Measurements from ENCODE around the gene CTAGE1. TPM values are rescaled to one million over a fixed set of nuclear protein-coding genes. Genes with fewer than 3 reads are reported as not detected.
"Not testable (repeated sequence)": the region's sequence is repeated elsewhere in the genome, so short reads cannot be mapped to it uniquely, and the experiment has no call there.

Gene CTAGE1, protein sequence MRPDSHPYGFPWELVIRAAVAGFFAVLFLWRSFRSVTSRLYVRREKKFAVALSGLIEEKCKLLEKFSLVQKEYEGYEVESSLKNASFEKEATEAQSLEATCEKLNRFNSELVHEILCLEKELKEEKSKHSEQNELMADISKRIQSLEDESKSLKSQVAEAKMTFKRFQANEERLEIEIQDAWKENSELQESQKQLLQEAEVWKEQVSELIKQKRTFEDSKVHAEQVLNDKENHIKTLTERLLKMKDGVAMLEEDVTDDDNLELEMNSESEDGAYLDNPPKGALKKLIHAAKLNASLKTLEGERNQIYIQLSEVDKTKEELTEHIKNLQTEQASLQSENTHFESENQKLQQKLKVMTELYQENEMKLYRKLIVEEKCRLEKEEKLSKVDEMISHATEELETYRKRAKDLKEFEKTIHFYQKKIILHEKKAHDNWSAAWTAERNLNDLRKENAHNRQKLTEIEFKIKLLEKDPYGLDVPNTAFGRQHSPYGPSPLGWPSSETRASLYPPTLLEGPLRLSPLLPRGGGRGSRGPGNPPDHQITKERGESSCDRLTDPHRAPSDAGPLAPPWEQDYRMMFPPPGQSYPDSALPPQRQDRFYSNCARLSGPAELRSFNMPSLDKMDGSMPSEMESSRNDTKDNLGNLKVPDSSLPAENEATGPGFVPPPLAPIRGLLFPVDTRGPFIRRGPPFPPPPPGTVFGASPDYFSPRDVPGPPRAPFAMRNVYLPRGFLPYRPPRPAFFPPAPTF
- polyA plus RNA-seq = not detected

GRCh38 chr18:22417496-22418188, at the start of gene CTAGE1:
Gene CTAGE1 (minus strand): TSS chr18:22417915. CDS start chr18:22417811, 104 bp downstream.
- no peak within 1 kb of the TSS for H3K27ac ChIP-seq (ENCODE audit: low read depth, low read length)
- 87 to 89% (median 88%) methylated on average over 24 of the region's 24 CpGs for WGBS, 3 donors

DNA sequence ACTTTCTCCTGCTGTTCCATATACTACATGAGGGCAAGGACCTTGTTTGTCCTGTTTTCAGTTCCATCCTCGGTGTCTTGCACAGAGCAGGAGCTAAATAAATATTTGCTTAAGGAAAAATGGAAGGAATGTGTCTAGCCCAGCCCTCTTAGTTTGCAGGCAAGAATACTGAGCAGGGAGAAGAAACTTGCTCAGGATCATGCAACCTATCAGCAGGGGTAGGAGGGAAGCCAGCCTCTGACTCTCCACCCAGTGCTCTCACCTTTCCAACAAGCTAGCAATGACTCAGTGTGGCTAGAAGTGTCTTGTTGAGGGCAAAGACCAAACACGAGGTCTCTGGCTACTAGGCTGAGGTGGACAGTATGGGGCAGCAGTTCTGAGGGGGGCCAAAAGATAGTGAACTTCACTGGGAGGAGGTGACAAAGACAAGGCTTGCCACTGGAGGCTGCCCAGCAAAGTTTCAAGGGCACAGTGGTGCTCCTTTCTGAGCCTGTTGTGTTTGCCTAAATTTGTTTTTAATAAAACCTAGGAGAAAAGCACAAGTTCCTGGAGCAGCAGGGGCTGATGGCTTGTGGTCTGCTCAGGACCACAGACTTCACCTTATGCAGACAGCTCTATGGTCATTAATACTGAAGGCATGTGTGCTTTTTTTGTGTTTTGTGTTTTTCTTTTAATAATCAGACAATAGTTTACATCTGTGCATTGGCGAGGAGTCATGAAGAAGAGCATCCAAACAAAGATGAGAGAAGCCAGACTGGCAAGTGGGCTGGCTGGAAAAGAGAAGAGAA, 49.1 kb upstream of the CTAGE1 start:
- 54 to 72% (median 71%) methylated on average over 3 of the region's 3 CpGs for WGBS, 3 donors

GRCh38 chr18:22465859-22466457, 48.2 kb upstream of the CTAGE1 start:
- WGBS, 3 donors = 61 to 67% (median 66%) methylated on average over 3 of the region's 3 CpGs

More for the DNA sequence above, 49.1 kb upstream of the CTAGE1 start:
- H3K27ac ChIP-seq (ENCODE audit: low read depth, low read length) = no peak overlapping the region

GRCh38 chr18:22463076-22463475, 45.4 kb upstream of the CTAGE1 start:
- H3K27ac ChIP-seq (ENCODE audit: low read depth, low read length) = no peak overlapping the region
- WGBS, 3 donors = 92 to 95% (median 92%) methylated on average over 5 of the region's 5 CpGs

More at GRCh38 chr18:22465859-22466457, 48.2 kb upstream of the CTAGE1 start:
- no peak overlapping the region for H3K27ac ChIP-seq (ENCODE audit: low read depth, low read length)

DNA sequence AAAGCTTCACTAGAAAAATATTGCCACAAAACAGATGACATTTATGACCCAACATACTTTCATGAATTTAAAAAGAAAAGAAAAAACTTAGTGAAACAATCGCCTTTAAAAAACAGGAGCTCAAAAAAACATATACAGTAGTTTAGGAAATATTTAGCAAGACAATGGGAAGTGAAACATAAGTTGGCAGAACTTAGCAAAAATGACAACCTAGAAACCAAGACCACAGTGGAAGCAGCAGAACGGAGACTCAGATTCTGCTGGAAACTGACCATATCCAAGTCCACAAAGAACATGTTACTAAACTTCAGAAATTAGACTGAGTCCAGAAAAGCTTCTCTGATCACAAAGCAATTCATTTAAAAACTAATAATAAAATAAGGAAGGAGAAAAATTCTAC, 41.8 kb upstream of the CTAGE1 start:
- WGBS, 3 donors = 71 to 91% (median 83%) methylated on average over 2 of the region's 2 CpGs
- no peak overlapping the region for H3K27ac ChIP-seq (ENCODE audit: low read depth, low read length)

DNA sequence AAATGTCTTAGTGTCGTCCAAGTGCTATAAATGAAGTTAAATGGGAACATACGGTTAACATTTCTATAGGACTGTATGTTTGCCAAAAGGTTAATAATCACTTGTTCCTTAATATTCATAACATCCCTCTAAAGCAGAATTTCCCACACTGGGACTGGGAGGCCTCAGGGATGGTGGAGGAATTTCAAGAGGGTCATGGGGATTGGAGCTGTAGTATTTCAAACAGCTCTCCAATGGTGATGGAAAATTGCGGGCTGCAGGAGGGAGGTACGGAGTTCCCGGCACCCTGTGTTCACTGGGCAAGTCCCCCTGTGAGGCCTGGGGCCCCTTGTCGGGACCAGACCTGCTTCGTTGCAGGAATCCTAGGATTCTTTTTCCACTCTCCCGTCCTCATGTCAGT, 39.8 kb upstream of the CTAGE1 start:
- WGBS, 3 donors = 91 to 93% (median 92%) methylated on average over 8 of the region's 8 CpGs
- H3K27ac ChIP-seq (ENCODE audit: low read depth, low read length) = no peak overlapping the region

DNA sequence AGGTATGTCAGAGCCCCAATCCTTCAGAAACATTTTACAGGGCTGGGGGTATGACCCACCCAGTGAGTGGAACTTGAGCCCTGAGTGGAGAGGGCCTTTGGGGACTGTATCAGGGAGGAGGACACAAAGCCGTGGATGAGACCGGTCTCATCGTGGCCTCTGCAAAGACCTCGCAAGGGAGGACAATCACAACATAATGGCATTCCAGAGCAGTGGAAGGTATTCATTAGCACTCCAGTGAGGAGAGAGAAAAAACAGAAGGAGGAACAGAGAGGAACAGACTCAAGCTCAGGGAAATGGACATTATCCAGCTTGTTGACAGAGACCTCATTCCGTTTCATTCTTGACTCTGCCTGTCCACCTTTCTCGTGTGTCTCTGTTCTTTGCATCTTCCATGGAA, 38.8 kb upstream of the CTAGE1 start:
- WGBS, 3 donors = 80 to 87% (median 81%) methylated on average over 6 of the region's 6 CpGs
- no peak overlapping the region for H3K27ac ChIP-seq (ENCODE audit: low read depth, low read length)

DNA sequence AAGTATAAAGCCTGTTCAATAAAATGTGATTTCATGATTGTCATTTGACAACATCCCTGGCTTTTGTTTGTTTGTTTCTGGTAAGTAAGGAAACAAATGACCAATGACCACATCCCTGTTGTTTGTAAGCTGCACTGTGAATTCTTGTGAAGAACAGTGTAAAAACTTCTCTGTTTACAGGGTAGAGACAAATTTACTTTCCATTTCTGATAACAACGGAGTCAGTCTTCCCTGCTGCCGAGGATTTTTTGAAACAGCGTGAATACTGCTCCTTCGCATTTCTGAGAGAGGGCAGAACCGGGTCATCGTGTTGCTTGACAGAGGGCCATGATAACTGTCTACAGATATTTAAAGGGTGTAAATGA, 38.4 kb upstream of the CTAGE1 start:
- 64 to 70% (median 68%) methylated on average over 6 of the region's 6 CpGs for WGBS, 3 donors
- no peak overlapping the region for H3K27ac ChIP-seq (ENCODE audit: low read depth, low read length)

GRCh38 chr18:22455425-22456115, 37.9 kb upstream of the CTAGE1 start:
- H3K27ac ChIP-seq (ENCODE audit: low read depth, low read length) = no peak overlapping the region

DNA sequence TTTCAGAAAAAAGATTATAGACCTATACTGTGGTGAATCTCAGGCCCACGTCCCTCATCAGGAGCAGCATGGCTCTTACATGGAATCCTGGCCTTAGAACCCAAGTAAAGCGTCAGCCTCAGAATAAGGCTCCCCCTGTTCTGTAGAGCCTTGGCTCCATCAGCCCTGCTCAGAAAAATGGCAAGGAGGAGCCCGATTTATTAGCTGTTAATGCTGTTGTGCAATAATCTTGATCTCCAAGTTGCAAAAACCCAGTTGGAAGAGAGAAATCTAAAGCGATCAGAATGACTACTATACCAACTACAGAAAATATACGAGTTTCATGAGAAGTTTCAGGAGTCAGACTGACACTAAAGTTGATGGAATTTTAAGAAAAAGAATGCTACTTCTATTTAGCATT, 35.6 kb upstream of the CTAGE1 start:
- 76 to 89% (median 78%) methylated on average over 5 of the region's 5 CpGs for WGBS, 3 donors

More at GRCh38 chr18:22455425-22456115, 37.9 kb upstream of the CTAGE1 start:
- WGBS, 3 donors = 88 to 93% (median 90%) methylated on average over 3 of the region's 3 CpGs

DNA sequence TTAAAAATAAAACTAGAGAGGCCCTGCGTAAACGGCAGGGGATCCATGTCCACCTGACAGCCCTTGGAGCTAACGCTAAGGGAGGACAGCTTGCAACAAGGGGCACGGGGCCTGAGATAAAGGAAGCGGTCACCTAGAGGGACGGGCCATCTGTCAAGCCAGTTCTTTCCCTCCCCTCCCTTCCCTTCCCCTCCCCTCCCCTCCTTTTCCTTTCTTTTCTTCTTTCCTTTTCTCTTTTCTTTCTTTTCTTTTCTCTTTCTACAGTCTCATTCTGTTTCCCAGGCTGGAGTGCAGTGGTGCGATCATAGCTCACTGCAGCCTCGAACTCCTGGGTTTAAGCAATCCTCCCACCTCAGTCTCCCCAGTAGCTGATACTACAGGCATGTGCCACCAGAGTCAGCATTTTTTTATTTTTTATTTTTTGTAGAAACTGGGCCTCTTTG, 34.5 kb upstream of the CTAGE1 start:
- 39 to 63% (median 42%) methylated on average over 8 of the region's 8 CpGs for WGBS, 3 donors
- no peak overlapping the region for H3K27ac ChIP-seq (ENCODE audit: low read depth, low read length)

More for the DNA sequence above, 35.6 kb upstream of the CTAGE1 start:
- no peak overlapping the region for H3K27ac ChIP-seq (ENCODE audit: low read depth, low read length)

GRCh38 chr18:22451796-22452195, 34.1 kb upstream of the CTAGE1 start:
- WGBS, 3 donors = 30 to 40% (median 33%) methylated on average over 7 of the region's 7 CpGs
- no peak overlapping the region for H3K27ac ChIP-seq (ENCODE audit: low read depth, low read length)

GRCh38 chr18:22450766-22451165, 33.1 kb upstream of the CTAGE1 start:
- H3K27ac ChIP-seq (ENCODE audit: low read depth, low read length) = not testable (repeated sequence)
- WGBS, 3 donors = 91 to 95% (median 91%) methylated on average over 3 of the region's 3 CpGs

DNA sequence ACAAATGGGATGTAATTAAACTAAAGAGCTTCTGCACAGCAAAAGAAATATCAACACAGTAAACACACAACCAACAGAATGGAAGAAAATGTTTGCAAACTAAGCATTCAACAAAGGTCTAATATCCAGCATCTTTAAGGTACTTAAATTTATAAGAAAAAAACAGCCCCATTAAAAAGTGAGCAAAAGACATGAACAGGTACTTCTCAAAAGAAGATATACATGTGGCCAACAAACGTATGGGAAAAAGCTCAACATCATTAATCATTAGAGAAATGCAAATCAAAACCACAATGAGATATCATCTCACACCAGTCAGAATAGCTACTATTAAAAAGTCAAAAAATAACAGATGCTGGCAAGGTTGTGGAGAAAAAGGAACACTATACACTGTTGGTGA, 32.6 kb upstream of the CTAGE1 start:
- H3K27ac ChIP-seq (ENCODE audit: low read depth, low read length) = not testable (repeated sequence)
- WGBS, 3 donors = 32 to 44% (median 35%) methylated on average over 1 of the region's 1 CpG

DNA sequence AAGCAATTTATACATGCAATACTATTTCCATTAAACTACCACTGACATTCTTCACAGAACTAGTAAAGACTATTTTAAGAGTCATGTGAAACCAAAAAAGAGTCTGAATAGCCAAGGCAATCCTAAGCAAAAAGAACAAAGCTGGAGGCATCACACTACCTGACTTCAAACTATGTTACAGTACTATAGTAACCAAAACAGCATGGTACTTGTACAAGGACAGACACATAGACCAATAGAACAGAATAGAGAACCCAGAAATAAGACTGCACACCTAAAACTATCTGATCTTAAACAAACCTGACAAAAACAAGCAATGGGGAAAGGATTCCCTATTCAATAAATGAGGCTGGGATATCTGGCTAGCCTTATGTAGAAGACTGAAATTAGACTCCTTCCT, 32.0 kb upstream of the CTAGE1 start:
- not testable (repeated sequence) for H3K27ac ChIP-seq (ENCODE audit: low read depth, low read length)

DNA sequence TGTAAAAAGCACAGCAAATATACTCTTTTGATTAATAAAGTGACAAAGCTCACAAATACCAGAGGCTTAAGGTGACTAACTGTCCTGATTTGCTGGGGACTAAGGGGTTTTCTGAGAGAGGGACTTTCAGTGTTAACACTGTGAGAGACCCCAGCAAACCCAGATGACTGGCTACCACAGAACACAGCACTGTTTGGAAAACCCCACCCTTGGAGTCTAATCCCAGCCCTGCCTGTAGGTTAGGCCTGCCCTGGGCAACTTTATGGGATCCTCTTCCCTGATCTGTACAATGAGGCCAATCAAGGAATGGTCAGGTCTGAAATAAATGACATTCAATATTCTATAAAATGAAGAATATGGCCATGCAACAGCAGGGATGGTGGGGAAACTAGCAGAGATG, 30.5 kb upstream of the CTAGE1 start:
- H3K27ac ChIP-seq (ENCODE audit: low read depth, low read length) = no peak overlapping the region

GRCh38 chr18:22447792-22448191, 30.1 kb upstream of the CTAGE1 start:
- H3K27ac ChIP-seq (ENCODE audit: low read depth, low read length) = no peak overlapping the region
- 76 to 85% (median 78%) methylated on average over 4 of the region's 4 CpGs for WGBS, 3 donors
